GM04503 (cell line): ENCODE results near the gene LINC00237.

Experiments
- DNase-seq: peaks from one replicate; pipeline ENCODE4 v3.0.0-alpha.2; 2012; ENCODE audit warnings: low read depth

The LINC00237 gene

GRCh38 chr20:21125072-21125848, 19.1 kb upstream of the LINC00237 start:
- peak; percentile 28 for DNase-seq

GRCh38 chr20:21124190-21124589, 18.0 kb upstream of the LINC00237 start:
- no peak for DNase-seq

GRCh38 chr20:21118782-21119181, 12.6 kb upstream of the LINC00237 start:
- no peak for DNase-seq

GRCh38 chr20:21118138-21118537, 12.0 kb upstream of the LINC00237 start:
- no peak for DNase-seq

GRCh38 chr20:21117521-21117920, 11.4 kb upstream of the LINC00237 start:
- DNase-seq = no peak

GRCh38 chr20:21114584-21114983, 8.4 kb upstream of the LINC00237 start:
- no peak for DNase-seq

GRCh38 chr20:21113697-21114096, 7.5 kb upstream of the LINC00237 start:
- no peak for DNase-seq

- DNase-seq = no peak
These were observed 5.3 kb upstream of the LINC00237 start for GRCh38 chr20:21111416-21111815.

GRCh38 chr20:21110811-21111210, 4.7 kb upstream of the LINC00237 start:
- DNase-seq = no peak

GRCh38 chr20:21109144-21109543, 3.0 kb upstream of the LINC00237 start:
- no peak for DNase-seq

GRCh38 chr20:21105429-21106170, 558 bp downstream of the LINC00237 start:
- DNase-seq = no peak

GRCh38 chr20:21104921-21105320, 1.2 kb downstream of the LINC00237 start:
- DNase-seq = no peak

- DNase-seq = no peak
These were observed 1.7 kb downstream of the LINC00237 start for GRCh38 chr20:21104466-21104761.

- no peak for DNase-seq
These were observed 2.3 kb downstream of the LINC00237 start for GRCh38 chr20:21103582-21104465.

- DNase-seq = no peak
These were observed 3.4 kb downstream of the LINC00237 start for GRCh38 chr20:21102603-21103311.

GRCh38 chr20:21101932-21102575, 4.1 kb downstream of the LINC00237 start:
- DNase-seq = no peak

GRCh38 chr20:21101453-21101931, 4.7 kb downstream of the LINC00237 start:
- no peak for DNase-seq

GRCh38 chr20:21100578-21101452, 5.3 kb downstream of the LINC00237 start:
- DNase-seq = no peak

- DNase-seq = no peak
These were observed 6.2 kb downstream of the LINC00237 start for GRCh38 chr20:21099751-21100577.
